ENCODE results near the gene CCDC169.

GRCh38 chr13:36323408-36323807, 25.8 kb upstream of the CCDC169 start:
- TF ChIP-seq GATA3 (IDR thresholded peaks at IDR 0.05; ENCODE audit: low read depth, low read length): no peak
- TF ChIP-seq GATA2 (IDR thresholded peaks at IDR 0.05; ENCODE audit: low read depth, low read length): no peak

Data from SH-SY5Y (cell line).